ENCODE results near the gene UTP3. TPM values are rescaled to one million over a fixed set of nuclear protein-coding genes. Genes with fewer than 3 reads are reported as not detected.

UTP3 gene
- total and polyA plus RNA-seq, 9 donors, result 10.3 to 25.0 (median 21.5) TPM

- 77 to 82% (median 79%) methylated on average over 7 of the region's 7 CpGs for WGBS, 3 donors
- H3K27me3 ChIP-seq, result no peaks in the 10 kb centered on the region
- H3K27ac ChIP-seq, result no peak overlapping the region
- no peaks in the 10 kb centered on the region for H3K9me3 ChIP-seq
- no peak for TF ChIP-seq POLR2A (IDR thresholded peaks at IDR 0.05)
- no peak for TF ChIP-seq EP300 (IDR thresholded peaks at IDR 0.05)
- TF ChIP-seq, protein P1, sequence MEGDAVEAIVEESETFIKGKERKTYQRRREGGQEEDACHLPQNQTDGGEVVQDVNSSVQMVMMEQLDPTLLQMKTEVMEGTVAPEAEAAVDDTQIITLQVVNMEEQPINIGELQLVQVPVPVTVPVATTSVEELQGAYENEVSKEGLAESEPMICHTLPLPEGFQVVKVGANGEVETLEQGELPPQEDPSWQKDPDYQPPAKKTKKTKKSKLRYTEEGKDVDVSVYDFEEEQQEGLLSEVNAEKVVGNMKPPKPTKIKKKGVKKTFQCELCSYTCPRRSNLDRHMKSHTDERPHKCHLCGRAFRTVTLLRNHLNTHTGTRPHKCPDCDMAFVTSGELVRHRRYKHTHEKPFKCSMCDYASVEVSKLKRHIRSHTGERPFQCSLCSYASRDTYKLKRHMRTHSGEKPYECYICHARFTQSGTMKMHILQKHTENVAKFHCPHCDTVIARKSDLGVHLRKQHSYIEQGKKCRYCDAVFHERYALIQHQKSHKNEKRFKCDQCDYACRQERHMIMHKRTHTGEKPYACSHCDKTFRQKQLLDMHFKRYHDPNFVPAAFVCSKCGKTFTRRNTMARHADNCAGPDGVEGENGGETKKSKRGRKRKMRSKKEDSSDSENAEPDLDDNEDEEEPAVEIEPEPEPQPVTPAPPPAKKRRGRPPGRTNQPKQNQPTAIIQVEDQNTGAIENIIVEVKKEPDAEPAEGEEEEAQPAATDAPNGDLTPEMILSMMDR (IDR thresholded peaks at IDR 0.05), result no peak
- peaks cover 2% of the 10 kb centered on the region for H3K4me1 ChIP-seq (ENCODE audit: insufficient read depth)
- H3K4me3 ChIP-seq, result no peak overlapping the region
- DNase-seq, result no peak
- intact Hi-C loops (cut with DNase I), result no loop called here
- no peaks in the 10 kb centered on the region for H3K36me3 ChIP-seq
Observed at GRCh38 chr4:70713453-70714078, 25.2 kb downstream of the UTP3 start.

DNA sequence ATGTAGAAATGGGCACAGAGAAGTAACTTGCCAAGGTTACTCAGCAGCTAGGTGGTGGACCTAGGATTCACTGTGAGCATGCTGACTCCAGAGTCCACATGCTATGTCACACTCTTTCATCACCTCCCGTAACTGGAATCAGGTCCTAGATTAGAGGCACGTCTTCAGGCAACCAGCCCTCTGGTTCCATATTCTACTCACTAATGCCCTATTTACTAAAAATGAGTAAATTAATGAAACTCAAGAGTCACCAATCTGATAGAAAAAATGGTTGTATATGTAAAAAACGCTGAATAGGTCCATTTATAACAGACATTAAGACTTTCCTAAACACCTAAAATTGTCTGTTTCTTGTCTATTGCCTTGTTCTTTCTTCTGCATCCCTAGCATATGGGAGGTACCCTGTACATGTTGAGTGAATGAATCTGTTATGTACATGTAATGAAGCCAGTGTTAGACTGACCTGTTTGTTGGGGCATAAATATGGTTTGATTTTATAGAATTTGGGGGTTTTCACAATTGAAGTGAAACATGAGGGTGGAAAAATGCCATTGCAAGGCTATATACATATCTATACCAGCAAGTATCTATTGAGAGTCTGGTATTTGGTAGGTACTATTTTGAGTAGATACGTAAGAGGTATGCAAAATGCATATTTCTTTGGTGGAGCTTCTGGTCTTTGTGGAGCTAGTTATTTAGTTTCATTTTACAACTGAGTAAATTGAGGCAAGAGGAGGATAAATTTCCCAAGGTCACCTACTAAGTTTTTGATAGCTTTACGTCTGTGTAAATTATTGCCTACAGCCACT, 26.0 kb downstream of the UTP3 start:
- Histone ChIP-seq H3K9me3 (no peaks in the 10 kb centered on the region), H3K36me3 (no peaks in the 10 kb centered on the region), H3K4me3 (no peak overlapping the region), H3K4me1 (ENCODE audit: insufficient read depth) (peaks cover 4% of the 10 kb centered on the region), H3K27me3 (no peaks in the 10 kb centered on the region), H3K27ac (no peak overlapping the region)
- TF ChIP-seq POLR2A (IDR thresholded peaks at IDR 0.05) (no peak), EP300 (IDR thresholded peaks at IDR 0.05) (no peak)
- TF ChIP-seq, protein P1 (IDR thresholded peaks at IDR 0.05), result no peak
- no peak for DNase-seq
- intact Hi-C loops (cut with DNase I), result no loop called here
- 91 to 93% (median 93%) methylated on average over 5 of the region's 5 CpGs for WGBS, 3 donors

- H3K4me1 ChIP-seq (ENCODE audit: insufficient read depth), result peaks cover 4% of the 10 kb centered on the region
- H3K9me3 ChIP-seq, result no peaks in the 10 kb centered on the region
- TF ChIP-seq EP300 (IDR thresholded peaks at IDR 0.05) (no peak), POLR2A (IDR thresholded peaks at IDR 0.05) (no peak)
- TF ChIP-seq, protein P1 (IDR thresholded peaks at IDR 0.05), result no peak
- H3K4me3 ChIP-seq, result no peak overlapping the region
- no peaks in the 10 kb centered on the region for H3K27me3 ChIP-seq
- WGBS, 3 donors, result 92 to 93% (median 93%) methylated on average over 6 of the region's 6 CpGs
- H3K27ac ChIP-seq, result no peak overlapping the region
- intact Hi-C loops (cut with DNase I), result no loop called here
- H3K36me3 ChIP-seq, result no peaks in the 10 kb centered on the region
- no peak for DNase-seq
Observed at GRCh38 chr4:70715097-70715496, 26.8 kb downstream of the UTP3 start.

DNA sequence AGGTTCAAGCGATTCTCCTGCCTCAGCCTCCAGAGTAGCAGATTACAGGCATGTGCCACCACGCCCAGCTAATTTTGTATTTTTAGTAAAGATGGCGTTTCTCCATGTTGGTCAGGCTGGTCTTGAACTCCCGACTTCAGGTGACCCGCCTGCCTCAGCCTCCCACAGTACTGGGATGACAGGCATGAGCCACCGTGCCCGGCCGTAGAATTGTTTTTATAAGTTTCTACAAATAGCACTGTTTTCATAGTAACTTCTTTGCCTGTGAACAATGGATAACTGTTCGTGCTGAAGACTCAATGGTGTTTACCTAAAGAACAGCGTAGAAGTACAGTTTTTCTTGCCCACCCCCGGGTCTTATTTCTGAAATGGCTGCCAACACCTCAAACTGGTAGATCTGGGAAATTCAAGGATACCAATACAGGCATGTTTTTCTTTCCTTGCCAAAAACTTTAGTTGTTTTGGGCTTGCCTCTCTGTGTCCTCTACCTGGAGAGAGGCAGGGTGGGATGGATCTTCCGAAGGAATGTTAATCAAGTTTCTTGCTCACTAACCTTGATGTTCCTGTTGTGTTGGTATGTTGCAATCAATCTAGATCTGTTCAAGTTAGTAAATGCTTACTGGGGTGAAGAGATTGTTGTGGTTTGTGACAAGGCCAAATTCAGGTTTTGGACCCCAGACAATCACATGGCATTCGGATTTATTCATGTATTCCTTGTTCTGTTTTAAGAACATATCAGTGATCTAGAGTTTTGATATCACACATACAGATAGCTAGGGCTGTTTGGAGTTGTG, 30.7 kb downstream of the UTP3 start:
- Histone ChIP-seq H3K4me3 (no peak overlapping the region), H3K4me1 (ENCODE audit: insufficient read depth) (peaks cover 2% of the 10 kb centered on the region), H3K36me3 (no peaks in the 10 kb centered on the region), H3K27me3 (no peaks in the 10 kb centered on the region), H3K27ac (no peak overlapping the region), H3K9me3 (no peaks in the 10 kb centered on the region)
- WGBS, 3 donors, result 74 to 89% (median 81%) methylated on average over 13 of the region's 13 CpGs
- no peak for DNase-seq
- TF ChIP-seq, protein P1 (IDR thresholded peaks at IDR 0.05), result no peak
- TF ChIP-seq POLR2A (IDR thresholded peaks at IDR 0.05) (no peak), EP300 (IDR thresholded peaks at IDR 0.05) (no peak)
- intact Hi-C loops (cut with DNase I), result no loop called here

All from ovary (tissue), 9 donors.